Right kidney (tissue), 1 donor: ENCODE results near the gene FAM118B.

Experiments
- DNase-seq: peaks from one replicate; pipeline ENCODE4 v3.0.0-alpha.2; 2016

The FAM118B gene

GRCh38 chr11:126186025-126186698 lies 25.4 kb upstream of the FAM118B start:
- peak; percentile 64 for DNase-seq

- no peak for DNase-seq
Measured at GRCh38 chr11:126186708-126187529, 24.7 kb upstream of the FAM118B start.

- DNase-seq: no peak
Measured at GRCh38 chr11:126188332-126189108, 23.1 kb upstream of the FAM118B start.

- DNase-seq: no peak
Measured at GRCh38 chr11:126189109-126189929, 22.3 kb upstream of the FAM118B start.

GRCh38 chr11:126190792-126191191 lies 20.8 kb upstream of the FAM118B start:
- no peak for DNase-seq

GRCh38 chr11:126191379-126192073 lies 20.1 kb upstream of the FAM118B start:
- DNase-seq: no peak

GRCh38 chr11:126192361-126192760 lies 19.2 kb upstream of the FAM118B start:
- DNase-seq: no peak

GRCh38 chr11:126193038-126193478 lies 18.5 kb upstream of the FAM118B start:
- DNase-seq: no peak

- no peak for DNase-seq
Measured at GRCh38 chr11:126194121-126194543, 17.4 kb upstream of the FAM118B start.

- DNase-seq: no peak
Measured at GRCh38 chr11:126195119-126195518, 16.5 kb upstream of the FAM118B start.

- DNase-seq: no peak
Measured at GRCh38 chr11:126197277-126197939, 14.2 kb upstream of the FAM118B start.

- DNase-seq: no peak
Measured at GRCh38 chr11:126198648-126199047, 12.9 kb upstream of the FAM118B start.

GRCh38 chr11:126202646-126203359 lies 8.8 kb upstream of the FAM118B start:
- DNase-seq: no peak

- DNase-seq: no peak
Measured at GRCh38 chr11:126205359-126205758, 6.2 kb upstream of the FAM118B start.

GRCh38 chr11:126207896-126208295 lies 3.7 kb upstream of the FAM118B start:
- no peak for DNase-seq

- DNase-seq: no peak
Measured at GRCh38 chr11:126210871-126211235, 729 bp upstream of the FAM118B start.

GRCh38 chr11:126212089-126212660 lies 593 bp downstream of the FAM118B start:
- no peak for DNase-seq

- DNase-seq: no peak
Measured at GRCh38 chr11:126214441-126214840, 2.9 kb downstream of the FAM118B start.

- DNase-seq: no peak
Measured at GRCh38 chr11:126214841-126215240, 3.3 kb downstream of the FAM118B start.
